Measurements from ENCODE around the gene SLC51A.
"Not testable (repeated sequence)": the region's sequence is repeated elsewhere in the genome, so short reads cannot be mapped to it uniquely, and the experiment has no call there.

The SLC51A gene

DNA sequence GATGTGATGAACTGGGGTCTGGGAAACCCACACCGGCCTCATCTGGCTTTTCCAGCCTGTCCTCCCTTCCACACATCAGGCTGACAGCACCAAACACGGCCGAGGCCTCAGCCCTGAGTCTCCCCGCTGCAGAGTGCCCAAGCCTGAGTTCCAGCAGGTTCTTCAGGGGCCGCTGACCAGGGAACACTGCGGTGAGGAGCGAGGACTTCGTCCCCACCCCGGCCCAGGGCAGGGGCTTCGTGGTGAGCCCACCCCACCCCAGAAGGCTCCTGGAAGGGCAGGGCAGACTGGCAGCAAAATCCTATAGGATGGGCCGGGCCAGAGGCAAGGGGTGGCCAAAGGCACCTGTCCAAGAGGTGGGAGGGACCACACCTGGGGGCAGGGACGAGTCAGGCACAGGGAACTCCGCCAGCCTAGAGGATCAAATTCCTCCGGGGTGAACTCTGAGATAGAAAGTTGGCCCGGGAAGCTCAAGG, at the start of gene SLC51A:
SLC51A (plus strand) TSS at position 446 of the 476 bp plus-strand sequence. CDS start 179 bp downstream, outside the sequence.
- no peak within 1 kb of the TSS for H3K27ac ChIP-seq (ENCODE audit: low read length)

GRCh38 chr3:196166741-196167140, 49.6 kb upstream of the SLC51A start:
- Histone ChIP-seq H3K27me3 (ENCODE audit: control insufficient read depth in 1 of 2, insufficient read depth in 2 of 2, low read length in 2 of 2) (no peaks in the 10 kb centered on the region), H3K9ac (ENCODE audit: low read length in 2 of 2) (no peak overlapping the region), H3K4me3 (ENCODE audit: low read length in 2 of 2) (no peak overlapping the region), H3K27ac (ENCODE audit: low read length) (no peak overlapping the region), H3K9me3 (ENCODE audit: control insufficient read depth in 2 of 2, low read length in 2 of 2) (no peaks in the 10 kb centered on the region), H3K4me1 (ENCODE audit: control insufficient read depth, insufficient read depth, low read length) (no peaks in the 10 kb centered on the region), H3K36me3 (ENCODE audit: control insufficient read depth in 2 of 2, insufficient read depth in 2 of 2, low read length in 2 of 2) (no peaks in the 10 kb centered on the region)

More for the DNA sequence above, at the start of gene SLC51A:
- Histone ChIP-seq H3K4me1 (ENCODE audit: control insufficient read depth, insufficient read depth, low read length) (peaks cover 5% of the 10 kb centered on the region), H3K9me3 (ENCODE audit: control insufficient read depth in 2 of 2, low read length in 2 of 2) (no peaks in the 10 kb centered on the region), H3K4me3 (ENCODE audit: low read length in 2 of 2) (no peak within 1 kb of the TSS), H3K27me3 (ENCODE audit: control insufficient read depth in 1 of 2, insufficient read depth in 2 of 2, low read length in 2 of 2) (no peaks in the 10 kb centered on the region), H3K9ac (ENCODE audit: low read length in 2 of 2) (no peak within 1 kb of the TSS), H3K36me3 (ENCODE audit: control insufficient read depth in 2 of 2, insufficient read depth in 2 of 2, low read length in 2 of 2) (no peaks in the 10 kb centered on the region)

DNA sequence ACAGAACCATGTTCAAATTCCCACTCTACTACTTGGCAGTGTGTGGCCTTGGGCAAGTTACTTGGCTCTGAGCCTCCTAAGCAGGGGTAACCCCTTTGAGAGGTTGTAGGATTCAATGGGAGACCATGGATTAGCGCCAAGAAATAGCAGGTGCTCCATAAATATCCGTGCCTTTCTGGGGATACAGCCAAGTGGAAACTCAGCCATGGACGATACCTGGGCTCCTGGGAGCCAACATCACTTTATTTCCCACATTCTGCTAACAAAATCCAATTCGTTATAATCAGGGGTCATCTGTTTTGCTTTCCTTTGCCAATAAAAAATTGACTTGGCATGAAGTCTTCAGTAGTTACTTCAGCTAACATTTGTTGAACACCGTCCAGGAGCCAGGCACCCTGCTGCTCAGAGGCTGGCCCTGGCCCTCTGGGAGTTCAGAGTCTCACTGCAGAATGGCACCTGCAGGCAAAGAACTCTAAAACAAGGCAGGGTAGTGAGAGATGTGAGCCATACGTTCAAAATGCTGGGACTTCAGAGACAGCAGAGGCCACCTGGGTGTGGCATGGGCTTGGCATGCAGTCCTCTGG, 47.4 kb upstream of the SLC51A start:
- Histone ChIP-seq H3K9ac (ENCODE audit: low read length in 2 of 2) (no peak overlapping the region), H3K4me1 (ENCODE audit: control insufficient read depth, insufficient read depth, low read length) (no peaks in the 10 kb centered on the region), H3K36me3 (ENCODE audit: control insufficient read depth in 2 of 2, insufficient read depth in 2 of 2, low read length in 2 of 2) (no peaks in the 10 kb centered on the region), H3K9me3 (ENCODE audit: control insufficient read depth in 2 of 2, low read length in 2 of 2) (no peaks in the 10 kb centered on the region), H3K27ac (ENCODE audit: low read length) (no peak overlapping the region), H3K4me3 (ENCODE audit: low read length in 2 of 2) (no peak overlapping the region), H3K27me3 (ENCODE audit: control insufficient read depth in 1 of 2, insufficient read depth in 2 of 2, low read length in 2 of 2) (no peaks in the 10 kb centered on the region)

GRCh38 chr3:196169836-196170240, 46.5 kb upstream of the SLC51A start:
- no peak overlapping the region for H3K9ac ChIP-seq (ENCODE audit: low read length in 2 of 2)
- H3K4me1 ChIP-seq (ENCODE audit: control insufficient read depth, insufficient read depth, low read length): no peaks in the 10 kb centered on the region
- no peaks in the 10 kb centered on the region for H3K9me3 ChIP-seq (ENCODE audit: control insufficient read depth in 2 of 2, low read length in 2 of 2)
- no peaks in the 10 kb centered on the region for H3K36me3 ChIP-seq (ENCODE audit: control insufficient read depth in 2 of 2, insufficient read depth in 2 of 2, low read length in 2 of 2)
- no peak overlapping the region for H3K27ac ChIP-seq (ENCODE audit: low read length)
- H3K4me3 ChIP-seq (ENCODE audit: low read length in 2 of 2): no peak overlapping the region
- no peaks in the 10 kb centered on the region for H3K27me3 ChIP-seq (ENCODE audit: control insufficient read depth in 1 of 2, insufficient read depth in 2 of 2, low read length in 2 of 2)

GRCh38 chr3:196170296-196170695, 46.0 kb upstream of the SLC51A start:
- not testable (repeated sequence) for H3K4me1 ChIP-seq (ENCODE audit: control insufficient read depth, insufficient read depth, low read length); H3K9me3 ChIP-seq (ENCODE audit: control insufficient read depth in 2 of 2, low read length in 2 of 2); H3K36me3 ChIP-seq (ENCODE audit: control insufficient read depth in 2 of 2, insufficient read depth in 2 of 2, low read length in 2 of 2); H3K27me3 ChIP-seq (ENCODE audit: control insufficient read depth in 1 of 2, insufficient read depth in 2 of 2, low read length in 2 of 2); H3K27ac ChIP-seq (ENCODE audit: low read length); H3K9ac ChIP-seq (ENCODE audit: low read length in 2 of 2); H3K4me3 ChIP-seq (ENCODE audit: low read length in 2 of 2)

DNA sequence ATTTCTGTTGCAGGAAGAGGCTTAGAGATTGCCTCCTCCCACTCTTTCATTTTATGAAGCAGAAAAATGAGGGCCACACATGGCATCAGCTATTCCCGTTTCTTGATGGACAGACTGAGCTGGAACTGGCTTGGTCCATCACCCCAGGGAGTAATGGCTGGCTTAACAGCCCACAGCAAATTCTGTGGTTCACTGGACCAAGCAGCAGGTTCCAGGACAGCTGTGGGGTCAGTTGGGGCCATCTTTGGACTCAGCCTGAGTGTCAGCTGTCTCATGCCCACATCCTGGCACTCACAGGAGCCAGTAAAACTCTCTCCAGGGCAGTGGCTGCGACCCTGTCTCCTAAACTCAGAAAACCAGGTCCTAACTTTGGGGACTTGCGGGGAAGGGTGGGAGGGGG, 41.7 kb upstream of the SLC51A start:
- no peak overlapping the region for H3K4me3 ChIP-seq (ENCODE audit: low read length in 2 of 2)
- no peaks in the 10 kb centered on the region for H3K36me3 ChIP-seq (ENCODE audit: control insufficient read depth in 2 of 2, insufficient read depth in 2 of 2, low read length in 2 of 2)
- no peak overlapping the region for H3K9ac ChIP-seq (ENCODE audit: low read length in 2 of 2)
- H3K27ac ChIP-seq (ENCODE audit: low read length): no peak overlapping the region
- no peaks in the 10 kb centered on the region for H3K27me3 ChIP-seq (ENCODE audit: control insufficient read depth in 1 of 2, insufficient read depth in 2 of 2, low read length in 2 of 2)
- H3K4me1 ChIP-seq (ENCODE audit: control insufficient read depth, insufficient read depth, low read length): no peaks in the 10 kb centered on the region
- H3K9me3 ChIP-seq (ENCODE audit: control insufficient read depth in 2 of 2, low read length in 2 of 2): no peaks in the 10 kb centered on the region

- H3K27ac ChIP-seq (ENCODE audit: low read length): no peak overlapping the region
- H3K9ac ChIP-seq (ENCODE audit: low read length in 2 of 2): no peak overlapping the region
- no peaks in the 10 kb centered on the region for H3K9me3 ChIP-seq (ENCODE audit: control insufficient read depth in 2 of 2, low read length in 2 of 2)
- H3K36me3 ChIP-seq (ENCODE audit: control insufficient read depth in 2 of 2, insufficient read depth in 2 of 2, low read length in 2 of 2): no peaks in the 10 kb centered on the region
- no peaks in the 10 kb centered on the region for H3K4me1 ChIP-seq (ENCODE audit: control insufficient read depth, insufficient read depth, low read length)
- H3K27me3 ChIP-seq (ENCODE audit: control insufficient read depth in 1 of 2, insufficient read depth in 2 of 2, low read length in 2 of 2): no peaks in the 10 kb centered on the region
- H3K4me3 ChIP-seq (ENCODE audit: low read length in 2 of 2): no peak overlapping the region
These were observed 41.2 kb upstream of the SLC51A start for GRCh38 chr3:196175116-196175625.

DNA sequence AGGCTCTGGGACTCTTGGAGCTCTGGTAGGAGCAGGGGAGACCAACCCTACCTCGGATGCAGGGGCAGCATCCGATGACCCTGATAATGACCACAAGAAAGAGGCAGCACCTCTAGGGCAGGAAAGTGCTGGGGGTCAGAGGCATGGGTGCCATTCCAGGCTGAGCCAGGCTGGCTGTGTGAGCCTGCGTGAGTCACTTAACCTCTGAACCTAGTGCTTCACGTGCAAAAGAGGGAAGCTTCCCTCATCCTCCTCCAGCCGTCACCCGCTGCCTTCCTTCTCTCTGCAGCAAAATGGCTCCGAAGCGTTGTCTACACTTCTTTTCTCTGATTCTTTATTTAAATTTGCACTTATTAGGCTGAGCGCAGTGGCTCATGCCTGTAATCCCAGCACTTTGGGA, 40.6 kb upstream of the SLC51A start:
- H3K9me3 ChIP-seq (ENCODE audit: control insufficient read depth in 2 of 2, low read length in 2 of 2): no peaks in the 10 kb centered on the region
- no peak overlapping the region for H3K4me3 ChIP-seq (ENCODE audit: low read length in 2 of 2)
- no peaks in the 10 kb centered on the region for H3K27me3 ChIP-seq (ENCODE audit: control insufficient read depth in 1 of 2, insufficient read depth in 2 of 2, low read length in 2 of 2)
- H3K36me3 ChIP-seq (ENCODE audit: control insufficient read depth in 2 of 2, insufficient read depth in 2 of 2, low read length in 2 of 2): no peaks in the 10 kb centered on the region
- H3K4me1 ChIP-seq (ENCODE audit: control insufficient read depth, insufficient read depth, low read length): no peaks in the 10 kb centered on the region
- H3K27ac ChIP-seq (ENCODE audit: low read length): no peak overlapping the region
- H3K9ac ChIP-seq (ENCODE audit: low read length in 2 of 2): no peak overlapping the region

- no peak overlapping the region for H3K4me3 ChIP-seq (ENCODE audit: low read length in 2 of 2)
- H3K27me3 ChIP-seq (ENCODE audit: control insufficient read depth in 1 of 2, insufficient read depth in 2 of 2, low read length in 2 of 2): no peaks in the 10 kb centered on the region
- no peaks in the 10 kb centered on the region for H3K9me3 ChIP-seq (ENCODE audit: control insufficient read depth in 2 of 2, low read length in 2 of 2)
- H3K4me1 ChIP-seq (ENCODE audit: control insufficient read depth, insufficient read depth, low read length): no peaks in the 10 kb centered on the region
- no peak overlapping the region for H3K27ac ChIP-seq (ENCODE audit: low read length)
- no peak overlapping the region for H3K9ac ChIP-seq (ENCODE audit: low read length in 2 of 2)
- H3K36me3 ChIP-seq (ENCODE audit: control insufficient read depth in 2 of 2, insufficient read depth in 2 of 2, low read length in 2 of 2): no peaks in the 10 kb centered on the region
These were observed 38.8 kb upstream of the SLC51A start for GRCh38 chr3:196177567-196177966.

DNA sequence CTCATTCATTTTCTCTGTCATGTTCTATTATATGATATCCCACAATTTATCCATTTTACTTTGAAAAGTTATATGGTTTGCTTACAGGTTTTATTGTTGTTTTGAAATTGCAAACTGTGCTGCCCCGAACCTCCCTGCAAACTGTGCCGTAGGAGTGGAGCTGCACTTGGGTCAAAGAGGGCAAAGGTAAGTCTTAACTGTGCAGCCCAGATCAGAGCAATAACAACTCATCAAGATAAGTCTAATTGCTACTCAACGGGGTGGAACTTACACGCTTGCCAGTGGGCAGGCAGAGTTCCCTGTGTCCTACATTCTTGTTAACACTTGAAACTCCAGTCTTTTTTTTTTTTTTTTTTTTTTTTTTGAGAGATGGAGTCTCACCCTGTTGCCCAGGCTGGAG, 38.4 kb upstream of the SLC51A start:
- Histone ChIP-seq H3K9ac (ENCODE audit: low read length in 2 of 2) (no peak overlapping the region), H3K4me1 (ENCODE audit: control insufficient read depth, insufficient read depth, low read length) (no peaks in the 10 kb centered on the region), H3K27ac (ENCODE audit: low read length) (no peak overlapping the region), H3K9me3 (ENCODE audit: control insufficient read depth in 2 of 2, low read length in 2 of 2) (no peaks in the 10 kb centered on the region), H3K4me3 (ENCODE audit: low read length in 2 of 2) (no peak overlapping the region), H3K36me3 (ENCODE audit: control insufficient read depth in 2 of 2, insufficient read depth in 2 of 2, low read length in 2 of 2) (no peaks in the 10 kb centered on the region), H3K27me3 (ENCODE audit: control insufficient read depth in 1 of 2, insufficient read depth in 2 of 2, low read length in 2 of 2) (no peaks in the 10 kb centered on the region)

DNA sequence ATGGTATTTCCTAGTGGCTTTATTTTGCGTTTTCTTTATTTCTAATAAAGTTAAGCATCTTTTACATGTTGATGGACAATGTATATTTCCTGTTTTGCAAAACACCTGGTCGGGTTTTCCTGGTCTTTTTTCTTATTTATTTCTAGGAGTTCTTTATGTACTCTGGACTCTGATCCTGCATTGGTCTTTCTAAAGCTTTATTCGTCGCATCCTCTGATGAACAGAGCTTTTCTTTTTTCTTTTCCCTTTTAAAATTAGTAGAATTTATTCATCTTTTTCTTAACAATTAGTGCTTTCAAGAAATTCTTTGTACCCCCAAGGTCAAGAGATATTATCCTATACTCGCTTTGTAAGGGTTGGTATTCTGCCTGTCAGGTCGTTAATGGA, 37.3 kb upstream of the SLC51A start:
- Histone ChIP-seq H3K9ac (ENCODE audit: low read length in 2 of 2) (no peak overlapping the region), H3K9me3 (ENCODE audit: control insufficient read depth in 2 of 2, low read length in 2 of 2) (no peaks in the 10 kb centered on the region), H3K4me1 (ENCODE audit: control insufficient read depth, insufficient read depth, low read length) (no peaks in the 10 kb centered on the region), H3K36me3 (ENCODE audit: control insufficient read depth in 2 of 2, insufficient read depth in 2 of 2, low read length in 2 of 2) (no peaks in the 10 kb centered on the region), H3K4me3 (ENCODE audit: low read length in 2 of 2) (no peak overlapping the region), H3K27me3 (ENCODE audit: control insufficient read depth in 1 of 2, insufficient read depth in 2 of 2, low read length in 2 of 2) (no peaks in the 10 kb centered on the region), H3K27ac (ENCODE audit: low read length) (no peak overlapping the region)
